ENCODE data around the gene KIFAP3. TPM values are rescaled to one million over a fixed set of nuclear protein-coding genes. Genes with fewer than 3 reads are reported as not detected.
A peak's percentile ranks its signal among the peaks of the same experiment; 100 is the strongest.

The KIFAP3 gene
- total RNA-seq, 1 donor from 2014 or later, result 26.6 TPM

- no peak for TF ChIP-seq CTCF (IDR thresholded peaks at IDR 0.05; ENCODE audit: insufficient read depth, low read length, poor library complexity, severe bottlenecking)
- no peak for DNase-seq (ENCODE audit: low read depth)
- Histone ChIP-seq H3K4me3 (ENCODE audit: low read depth, low read length) (no peak overlapping the region), H3K36me3 (ENCODE audit: control insufficient read depth, insufficient read depth, low read length) (no peaks in the 10 kb centered on the region), H3K27me3 (ENCODE audit: control insufficient read depth, insufficient read depth, low read length) (no peaks in the 10 kb centered on the region)
Observed at GRCh38 chr1:170076199-170076598, 1.7 kb upstream of the KIFAP3 start.

GRCh38 chr1:170075186-170075585, 691 bp upstream of the KIFAP3 start:
- H3K4me3 ChIP-seq (ENCODE audit: low read depth, low read length), result peak overlapping the region; percentile 79
- no peaks in the 10 kb centered on the region for H3K36me3 ChIP-seq (ENCODE audit: control insufficient read depth, insufficient read depth, low read length)
- TF ChIP-seq CTCF (IDR thresholded peaks at IDR 0.05; ENCODE audit: insufficient read depth, low read length, poor library complexity, severe bottlenecking), result no peak
- no peaks in the 10 kb centered on the region for H3K27me3 ChIP-seq (ENCODE audit: control insufficient read depth, insufficient read depth, low read length)
- DNase-seq (ENCODE audit: low read depth), result no peak

GRCh38 chr1:170073893-170074249, 624 bp downstream of the KIFAP3 start:
- H3K36me3 ChIP-seq (ENCODE audit: control insufficient read depth, insufficient read depth, low read length), result no peaks in the 10 kb centered on the region
- no peak for TF ChIP-seq CTCF (IDR thresholded peaks at IDR 0.05; ENCODE audit: insufficient read depth, low read length, poor library complexity, severe bottlenecking)
- peak overlapping the region; percentile 79 for H3K4me3 ChIP-seq (ENCODE audit: low read depth, low read length)
- no peaks in the 10 kb centered on the region for H3K27me3 ChIP-seq (ENCODE audit: control insufficient read depth, insufficient read depth, low read length)
- no peak for DNase-seq (ENCODE audit: low read depth)

GRCh38 chr1:170071378-170071777, 3.1 kb downstream of the KIFAP3 start:
- Histone ChIP-seq H3K4me3 (ENCODE audit: low read depth, low read length) (no peak overlapping the region), H3K27me3 (ENCODE audit: control insufficient read depth, insufficient read depth, low read length) (no peaks in the 10 kb centered on the region), H3K36me3 (ENCODE audit: control insufficient read depth, insufficient read depth, low read length) (no peaks in the 10 kb centered on the region)
- no peak for TF ChIP-seq CTCF (IDR thresholded peaks at IDR 0.05; ENCODE audit: insufficient read depth, low read length, poor library complexity, severe bottlenecking)
- DNase-seq (ENCODE audit: low read depth), result no peak

- Histone ChIP-seq H3K27me3 (ENCODE audit: control insufficient read depth, insufficient read depth, low read length) (no peaks in the 10 kb centered on the region), H3K36me3 (ENCODE audit: control insufficient read depth, insufficient read depth, low read length) (no peaks in the 10 kb centered on the region), H3K4me3 (ENCODE audit: low read depth, low read length) (no peak overlapping the region)
- no peak for TF ChIP-seq CTCF (IDR thresholded peaks at IDR 0.05; ENCODE audit: insufficient read depth, low read length, poor library complexity, severe bottlenecking)
- no peak for DNase-seq (ENCODE audit: low read depth)
Observed at GRCh38 chr1:170068923-170069322, 5.6 kb downstream of the KIFAP3 start.

- Histone ChIP-seq H3K4me3 (ENCODE audit: low read depth, low read length) (no peak overlapping the region), H3K27me3 (ENCODE audit: control insufficient read depth, insufficient read depth, low read length) (no peaks in the 10 kb centered on the region), H3K36me3 (ENCODE audit: control insufficient read depth, insufficient read depth, low read length) (no peaks in the 10 kb centered on the region)
- no peak for TF ChIP-seq CTCF (IDR thresholded peaks at IDR 0.05; ENCODE audit: insufficient read depth, low read length, poor library complexity, severe bottlenecking)
- no peak for DNase-seq (ENCODE audit: low read depth)
Observed at GRCh38 chr1:170067253-170067819, 7.2 kb downstream of the KIFAP3 start.

Measured in kidney epithelial cell (primary cell).